ENCODE results near the gene PIGZ.

PIGZ gene

DNA sequence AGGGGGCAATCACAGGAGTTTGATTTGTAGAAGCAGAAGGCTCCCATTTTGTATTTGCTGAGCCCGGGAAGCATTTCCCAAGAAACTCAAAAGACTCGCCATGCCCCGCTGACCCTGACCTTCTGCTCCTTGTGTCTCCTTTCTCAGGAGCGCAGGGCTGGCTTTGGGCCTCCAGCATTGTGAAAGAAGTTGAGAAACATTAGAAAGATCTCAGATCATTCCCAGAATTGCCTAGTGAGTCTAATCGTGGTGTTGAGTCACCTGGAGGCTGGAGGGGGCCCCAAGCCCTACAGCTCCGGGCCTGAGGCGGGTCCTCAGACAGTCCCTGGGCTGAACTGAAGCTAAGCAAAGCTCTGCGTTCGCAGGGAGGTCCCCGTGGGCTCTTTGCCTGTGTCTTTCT, 10.9 kb upstream of the PIGZ start:
- peaks cover 6 to 11% of the 10 kb centered on the region in 2 donors for H3K36me3 Mint-ChIP-seq
- H3K4me1 Mint-ChIP-seq: peaks cover 6 to 8% of the 10 kb centered on the region in 2 donors
- no peak for ATAC-seq (replicated peaks)
- H3K4me3 Mint-ChIP-seq: no peak overlapping the region
- DNase-seq: no peak
- H3K9me3 Mint-ChIP-seq: peaks cover 10 to 12% of the 10 kb centered on the region in 2 donors
- no peak overlapping the region for H3K27ac Mint-ChIP-seq
- peaks cover 9 to 17% of the 10 kb centered on the region in 2 donors for H3K27me3 Mint-ChIP-seq

DNA sequence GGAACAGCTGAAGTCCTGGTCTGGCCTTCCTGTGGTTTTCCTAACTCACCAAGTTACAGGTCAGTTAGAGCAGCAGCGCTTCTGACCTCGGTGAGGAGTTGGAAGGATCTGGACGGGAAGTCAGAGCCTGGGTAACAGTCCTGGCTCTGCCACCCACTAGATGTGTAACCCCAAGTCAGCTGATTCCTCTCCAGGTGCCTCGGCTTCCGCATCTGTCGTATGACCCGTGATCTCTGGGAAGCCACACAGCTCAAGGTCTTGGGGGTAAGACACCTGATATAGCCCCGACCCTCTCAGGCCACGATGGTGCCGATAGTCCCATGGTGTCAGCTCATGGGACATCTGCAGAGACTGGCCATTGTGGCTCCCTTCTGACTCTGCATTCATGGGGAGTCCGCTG, 8.3 kb upstream of the PIGZ start:
- H3K9me3 Mint-ChIP-seq: peaks cover 4% of the 10 kb centered on the region in 2 donors
- ATAC-seq (replicated peaks): no peak

DNA sequence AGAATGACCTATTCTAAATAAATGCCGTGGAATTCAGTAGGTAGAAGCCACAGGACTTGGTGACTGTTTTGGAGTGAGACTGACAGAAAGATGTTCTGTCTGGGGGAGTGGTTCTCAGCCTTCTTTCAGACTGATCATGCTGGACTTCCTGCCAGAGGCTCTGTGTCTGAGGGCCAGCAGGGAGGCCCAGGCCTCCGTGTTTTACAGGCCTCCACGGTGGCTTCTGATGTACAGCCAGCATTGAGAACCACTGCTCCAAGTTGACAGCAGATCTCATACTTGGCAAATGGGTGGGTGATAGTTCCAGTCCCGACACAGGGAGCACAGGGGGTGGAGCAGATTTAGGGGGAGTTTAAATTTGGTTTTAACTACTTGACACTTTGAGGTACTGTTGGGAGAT, 6.7 kb upstream of the PIGZ start:
- ATAC-seq (replicated peaks) (no peak), DNase-seq (no peak)
- Mint-ChIP-seq H3K4me3 (no peak overlapping the region), H3K4me1 (peaks cover 12 to 16% of the 10 kb centered on the region in 2 donors), H3K27ac (no peak overlapping the region), H3K9me3 (no peaks in the 10 kb centered on the region), H3K36me3 (peaks cover 0 to 3% of the 10 kb centered on the region in 2 donors), H3K27me3 (peaks cover 12 to 15% of the 10 kb centered on the region in 2 donors)

More for the DNA sequence above, 8.3 kb upstream of the PIGZ start:
- Mint-ChIP-seq H3K27ac (no peak overlapping the region), H3K4me1 (peaks cover 6 to 8% of the 10 kb centered on the region in 2 donors), H3K36me3 (peaks cover 0 to 4% of the 10 kb centered on the region in 2 donors), H3K4me3 (no peak overlapping the region), H3K27me3 (peaks cover 9 to 10% of the 10 kb centered on the region in 2 donors)
- DNase-seq: no peak

DNA sequence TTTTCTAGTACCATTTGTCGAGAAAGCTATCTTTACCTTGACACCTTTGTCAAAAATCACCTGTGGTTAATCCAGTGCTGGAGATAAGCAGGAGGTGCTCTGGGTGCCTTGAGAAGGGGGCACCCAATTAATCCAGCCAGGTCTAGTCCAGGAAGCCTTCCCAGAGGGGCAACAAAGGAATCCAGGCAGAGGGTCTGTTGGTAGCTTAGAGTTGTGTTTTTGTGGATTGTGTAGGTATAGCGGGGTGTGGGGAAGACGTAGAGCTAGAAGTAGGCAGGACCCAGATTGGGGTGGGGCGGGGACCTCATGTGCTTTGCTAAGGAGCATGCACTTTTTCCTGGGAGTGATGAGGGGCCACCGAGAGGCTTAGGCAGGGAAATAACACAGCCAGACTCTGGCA, 6.0 kb upstream of the PIGZ start:
- Mint-ChIP-seq H3K27me3 (peaks cover 12 to 15% of the 10 kb centered on the region in 2 donors), H3K4me1 (peaks cover 15 to 20% of the 10 kb centered on the region in 2 donors), H3K27ac (no peak overlapping the region), H3K9me3 (no peaks in the 10 kb centered on the region), H3K4me3 (no peak overlapping the region), H3K36me3 (peaks cover 0 to 3% of the 10 kb centered on the region in 2 donors)
- ATAC-seq (replicated peaks) (no peak), DNase-seq (no peak)

DNA sequence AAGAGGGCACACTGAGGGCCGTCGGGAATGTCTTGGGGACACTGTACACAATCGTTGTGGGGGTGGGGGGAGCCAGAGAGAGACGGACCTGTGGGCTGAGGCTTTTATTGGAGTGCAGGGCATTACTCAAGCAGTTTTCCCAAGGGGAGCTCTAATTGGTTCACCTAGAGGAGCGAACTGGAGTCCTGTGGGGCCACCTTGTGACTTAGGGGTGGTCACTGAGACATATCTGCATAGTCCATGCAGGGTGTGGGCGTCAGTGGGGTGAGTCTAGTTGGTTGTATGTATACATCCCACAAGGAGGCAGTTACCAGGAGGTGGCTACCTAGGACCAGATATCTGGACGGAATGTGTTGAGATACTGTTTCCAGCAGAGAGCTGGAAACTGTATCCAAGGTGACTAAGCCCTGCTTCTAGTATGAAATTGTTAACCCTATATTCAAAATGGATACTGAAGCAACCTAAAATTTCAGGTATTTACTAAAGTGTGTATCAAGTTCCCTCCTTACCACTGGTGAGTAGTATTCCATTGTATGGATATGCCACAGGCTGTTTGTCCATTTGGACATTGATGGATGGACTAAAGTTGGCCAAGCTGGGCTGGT, 2.6 kb upstream of the PIGZ start:
- H3K27ac Mint-ChIP-seq: peak overlapping the region; percentile 95
- peaks cover 19 to 23% of the 10 kb centered on the region in 2 donors for H3K4me1 Mint-ChIP-seq
- peaks cover 7 to 10% of the 10 kb centered on the region in 2 donors for H3K27me3 Mint-ChIP-seq
- peaks cover 0 to 5% of the 10 kb centered on the region in 2 donors for H3K9me3 Mint-ChIP-seq
- DNase-seq: no peak
- H3K36me3 Mint-ChIP-seq: peaks cover 15 to 17% of the 10 kb centered on the region in 2 donors
- no peak overlapping the region for H3K4me3 Mint-ChIP-seq
- ATAC-seq (replicated peaks): no peak

DNA sequence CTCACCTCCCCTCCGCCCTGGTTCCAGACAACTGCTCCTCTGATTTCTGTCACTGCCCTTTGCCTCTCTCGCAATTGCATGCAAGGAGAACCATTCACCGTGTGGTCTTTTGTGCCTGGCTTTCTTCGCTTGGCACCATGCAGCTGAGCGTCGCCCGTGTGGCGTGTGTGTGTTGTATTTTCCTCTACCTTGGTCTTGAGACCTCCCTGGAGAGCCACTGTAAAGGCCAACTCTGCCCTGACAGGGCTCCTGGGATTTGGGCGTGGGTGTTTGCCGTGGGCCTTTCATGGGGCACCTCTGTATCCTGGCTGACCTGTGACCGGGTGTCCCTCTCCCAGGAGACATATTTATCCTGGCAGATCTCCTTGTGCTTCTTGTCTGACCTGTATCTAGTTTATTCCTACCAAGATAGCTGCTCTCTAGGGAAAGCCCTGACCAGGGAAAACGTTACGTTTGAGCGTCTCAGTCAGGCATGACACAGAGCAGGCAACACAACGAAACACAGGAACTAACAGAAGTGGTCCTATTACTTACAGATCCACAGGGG, 2.0 kb upstream of the PIGZ start:
- H3K4me3 Mint-ChIP-seq: peak overlapping the region; percentile 72 to 86
- ATAC-seq (replicated peaks) (peak in 1 of 2 donors; percentile 26), DNase-seq (peak; percentile 37)
- peaks cover 21 to 23% of the 10 kb centered on the region in 2 donors for H3K36me3 Mint-ChIP-seq
- peaks cover 21 to 24% of the 10 kb centered on the region in 2 donors for H3K4me1 Mint-ChIP-seq
- H3K9me3 Mint-ChIP-seq: peaks cover 5 to 11% of the 10 kb centered on the region in 2 donors
- H3K27me3 Mint-ChIP-seq: peaks cover 7 to 10% of the 10 kb centered on the region in 2 donors
- H3K27ac Mint-ChIP-seq: peak overlapping the region; percentile 95

DNA sequence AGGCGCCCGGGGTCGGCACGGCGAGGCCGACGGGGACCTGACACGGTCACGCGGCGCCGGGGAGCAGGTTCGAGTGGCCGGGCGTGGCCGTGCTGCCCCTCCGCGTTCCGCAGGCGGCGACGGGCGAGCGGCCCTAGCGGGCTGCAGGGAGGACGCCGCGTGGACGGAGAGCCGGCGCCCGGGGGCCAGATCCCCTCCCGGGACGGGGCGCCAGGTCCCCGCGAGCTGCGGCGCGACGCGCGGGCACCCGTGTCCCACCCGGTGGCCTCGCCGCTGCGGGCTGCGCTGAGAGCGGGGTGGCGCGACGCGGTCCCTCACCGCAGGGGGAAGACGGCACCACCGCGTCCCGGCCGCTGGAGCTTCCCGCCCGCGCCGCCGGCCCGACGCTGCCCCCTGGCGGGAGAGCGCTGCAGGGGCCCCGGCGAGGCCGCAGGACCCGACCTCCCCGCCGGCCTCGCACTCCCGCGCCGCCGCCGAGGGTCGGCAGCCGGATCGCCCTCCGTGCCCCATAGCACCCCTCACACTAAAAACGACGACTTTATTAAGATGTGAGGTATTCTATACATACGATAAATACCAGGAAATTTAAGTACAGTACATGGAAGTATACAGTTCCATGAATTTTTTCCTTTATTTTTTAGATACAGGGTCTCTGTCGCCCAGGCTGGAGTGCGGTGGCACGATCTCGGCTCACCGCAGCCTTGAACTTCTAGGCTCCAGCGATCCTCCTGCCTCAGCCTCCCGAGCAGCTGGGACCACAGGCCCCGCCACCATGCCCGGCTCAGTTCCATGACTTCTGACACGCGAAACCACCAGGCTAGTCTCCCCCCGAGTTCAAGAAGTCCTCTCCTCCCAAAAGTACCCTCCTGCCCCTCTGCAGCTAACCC, 1.3 kb upstream of the PIGZ start:
- H3K9me3 Mint-ChIP-seq: peaks cover 10 to 18% of the 10 kb centered on the region in 2 donors
- H3K27me3 Mint-ChIP-seq: peaks cover 7 to 10% of the 10 kb centered on the region in 2 donors
- H3K4me3 Mint-ChIP-seq: peak overlapping the region; percentile 72 to 86
- ATAC-seq (replicated peaks): peak; percentile 68 to 74
- H3K4me1 Mint-ChIP-seq: peaks cover 26 to 32% of the 10 kb centered on the region in 2 donors
- H3K27ac Mint-ChIP-seq: peak overlapping the region; percentile 95
- H3K36me3 Mint-ChIP-seq: peaks cover 28 to 30% of the 10 kb centered on the region in 2 donors
- peak; percentile 65 for DNase-seq

DNA sequence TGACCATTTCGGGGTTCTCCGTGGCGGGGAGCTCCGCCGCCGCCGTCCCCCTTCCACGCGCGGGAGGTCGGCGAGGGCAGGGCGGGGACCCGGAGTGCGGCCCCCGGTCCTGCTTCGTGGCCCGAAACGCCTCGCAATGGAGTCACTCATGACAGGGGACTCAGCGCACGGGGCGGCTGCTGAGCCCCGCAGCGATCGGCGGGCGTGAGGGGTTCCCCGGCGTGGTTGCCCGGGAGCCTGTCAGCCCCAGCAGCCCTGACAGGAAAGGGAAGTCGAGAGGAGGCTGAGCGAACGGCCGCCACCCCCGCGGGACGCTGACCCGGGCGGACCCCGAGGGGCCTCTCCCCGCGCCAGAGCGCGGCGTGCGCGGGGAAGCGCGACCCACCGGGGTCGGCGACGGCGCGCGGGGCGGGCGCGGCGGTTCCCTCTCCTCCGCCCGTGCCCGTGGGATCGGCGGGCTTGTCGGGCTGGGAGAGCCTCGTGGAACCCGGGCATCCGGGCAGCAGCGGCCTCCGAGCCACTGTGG, 564 bp upstream of the PIGZ start:
- Mint-ChIP-seq H3K27ac (peak overlapping the region; percentile 93), H3K9me3 (peaks cover 10 to 21% of the 10 kb centered on the region in 2 donors), H3K36me3 (peaks cover 33 to 35% of the 10 kb centered on the region in 2 donors), H3K4me3 (peak overlapping the region; percentile 89 to 90), H3K27me3 (peaks cover 7 to 10% of the 10 kb centered on the region in 2 donors), H3K4me1 (peaks cover 28 to 37% of the 10 kb centered on the region in 2 donors)
- DNase-seq (peak; percentile 53), ATAC-seq (replicated peaks) (peak; percentile 57 to 61)

DNA sequence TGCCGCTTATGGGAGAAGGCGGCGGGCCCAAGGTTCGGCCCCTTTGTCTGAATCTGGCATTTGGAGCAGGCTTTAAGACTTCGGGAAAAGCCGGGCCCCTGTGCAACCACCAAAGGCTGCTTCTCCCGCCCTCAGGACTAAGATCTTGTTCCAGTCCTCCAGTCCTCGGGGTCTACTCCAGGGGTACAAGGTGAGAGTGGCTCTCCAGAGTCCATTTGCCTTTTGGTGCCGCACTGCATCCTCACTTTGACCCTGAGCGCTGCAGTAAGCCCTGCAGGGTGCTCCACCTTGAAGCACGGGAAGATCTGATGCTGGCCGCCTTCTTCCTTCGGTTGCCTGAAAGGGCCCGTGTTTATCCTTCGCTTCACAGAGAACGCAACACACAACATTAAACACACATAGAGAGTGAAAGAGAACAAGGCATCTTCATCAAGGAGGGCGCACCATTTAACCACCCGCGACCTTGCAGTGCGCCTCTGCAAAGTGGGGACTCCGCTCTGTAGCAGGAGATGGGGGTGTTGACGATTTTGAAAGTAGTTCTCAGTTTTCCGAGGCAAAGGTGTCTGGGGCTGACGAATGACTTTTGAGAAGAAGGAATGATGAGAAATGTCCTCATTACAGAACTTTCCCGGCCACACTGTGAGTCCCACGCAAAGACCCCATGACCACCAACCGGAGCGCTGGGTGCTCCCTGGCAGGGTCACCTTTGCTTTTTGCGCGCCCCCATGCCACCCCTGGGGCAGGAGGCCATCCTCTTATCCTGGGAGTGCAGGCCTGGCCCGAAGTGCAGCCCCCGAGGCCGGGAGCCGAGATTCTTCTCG, 1.0 kb downstream of the PIGZ start:
- peak overlapping the region; percentile 75 to 79 for H3K4me3 Mint-ChIP-seq
- peaks cover 33 to 46% of the 10 kb centered on the region in 2 donors for H3K4me1 Mint-ChIP-seq
- no peak for DNase-seq
- no peak overlapping the region for H3K27ac Mint-ChIP-seq
- H3K9me3 Mint-ChIP-seq: peaks cover 10 to 21% of the 10 kb centered on the region in 2 donors
- no peak for ATAC-seq (replicated peaks)
- peaks cover 33 to 35% of the 10 kb centered on the region in 2 donors for H3K36me3 Mint-ChIP-seq
- H3K27me3 Mint-ChIP-seq: peaks cover 7 to 10% of the 10 kb centered on the region in 2 donors

DNA sequence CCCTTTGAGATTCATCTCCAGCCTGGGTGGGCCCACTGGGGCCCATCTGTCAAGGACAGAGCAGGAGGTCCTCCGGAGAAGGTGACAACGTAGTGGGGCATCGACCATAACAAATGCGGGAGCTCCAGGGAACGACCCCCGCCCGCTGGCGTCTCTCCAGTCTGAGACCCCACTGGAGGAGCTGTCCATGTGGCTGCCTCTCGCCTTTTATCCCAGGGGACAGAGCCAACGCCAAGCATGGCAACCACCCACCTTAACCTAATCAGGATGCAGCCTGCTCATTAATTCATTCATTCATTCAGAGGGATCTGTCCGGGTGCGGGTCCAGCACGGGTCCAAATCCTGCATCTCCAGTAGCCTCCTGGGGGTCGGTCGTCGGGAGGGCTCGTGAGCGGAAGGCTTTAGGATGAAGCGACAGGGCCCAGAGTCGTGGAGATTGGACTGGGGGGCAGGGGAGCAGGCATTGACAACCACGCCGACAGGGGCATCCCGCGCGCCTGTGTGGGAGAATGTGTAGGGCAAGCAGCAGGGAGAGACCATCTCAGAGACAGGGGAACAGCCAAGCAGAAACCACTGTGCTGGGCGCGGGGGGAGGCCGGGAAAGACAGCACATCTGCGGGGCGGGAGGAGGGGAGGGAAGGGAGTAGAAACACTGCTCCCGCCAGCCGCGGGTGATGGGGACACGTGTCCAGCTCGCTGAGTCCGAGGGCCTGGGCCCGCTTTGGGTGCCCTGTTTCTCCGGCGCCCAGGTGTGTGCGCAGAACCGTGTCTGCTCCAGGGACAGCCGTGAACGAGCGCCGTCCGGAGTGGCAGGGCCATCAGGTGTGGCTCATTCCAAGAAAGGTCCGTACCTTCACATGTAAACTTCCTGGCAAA, 1.9 kb downstream of the PIGZ start:
- H3K36me3 Mint-ChIP-seq: peaks cover 33 to 35% of the 10 kb centered on the region in 2 donors
- H3K27ac Mint-ChIP-seq: no peak overlapping the region
- peaks cover 7 to 10% of the 10 kb centered on the region in 2 donors for H3K27me3 Mint-ChIP-seq
- peaks cover 38 to 54% of the 10 kb centered on the region in 2 donors for H3K4me1 Mint-ChIP-seq
- H3K4me3 Mint-ChIP-seq: no peak overlapping the region
- DNase-seq: no peak
- ATAC-seq (replicated peaks): no peak
- peaks cover 10 to 21% of the 10 kb centered on the region in 2 donors for H3K9me3 Mint-ChIP-seq

DNA sequence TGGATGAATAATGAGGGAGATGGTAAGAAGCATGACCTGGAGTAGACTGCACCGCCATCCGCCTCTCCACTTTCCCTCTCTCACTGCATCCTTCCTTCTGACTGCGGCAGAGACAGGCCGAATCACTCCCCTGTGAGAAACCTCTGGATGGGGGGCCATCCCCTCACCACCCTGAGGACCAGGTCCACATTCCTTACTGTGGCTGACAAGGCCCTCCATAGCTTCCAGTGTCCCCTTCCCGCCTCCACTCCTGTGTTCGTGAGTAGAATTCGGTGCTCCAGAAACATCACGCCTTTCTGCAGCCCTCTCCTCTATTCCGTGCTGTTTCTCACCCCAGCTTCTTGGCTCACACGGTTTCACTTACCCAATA, 2.8 kb downstream of the PIGZ start:
- no peak overlapping the region for H3K27ac Mint-ChIP-seq
- peaks cover 3 to 7% of the 10 kb centered on the region in 2 donors for H3K27me3 Mint-ChIP-seq
- peaks cover 34 to 50% of the 10 kb centered on the region in 2 donors for H3K4me1 Mint-ChIP-seq
- ATAC-seq (replicated peaks) (no peak), DNase-seq (no peak)
- H3K9me3 Mint-ChIP-seq: peaks cover 10 to 21% of the 10 kb centered on the region in 2 donors
- no peak overlapping the region for H3K4me3 Mint-ChIP-seq
- peaks cover 30 to 35% of the 10 kb centered on the region in 2 donors for H3K36me3 Mint-ChIP-seq

DNA sequence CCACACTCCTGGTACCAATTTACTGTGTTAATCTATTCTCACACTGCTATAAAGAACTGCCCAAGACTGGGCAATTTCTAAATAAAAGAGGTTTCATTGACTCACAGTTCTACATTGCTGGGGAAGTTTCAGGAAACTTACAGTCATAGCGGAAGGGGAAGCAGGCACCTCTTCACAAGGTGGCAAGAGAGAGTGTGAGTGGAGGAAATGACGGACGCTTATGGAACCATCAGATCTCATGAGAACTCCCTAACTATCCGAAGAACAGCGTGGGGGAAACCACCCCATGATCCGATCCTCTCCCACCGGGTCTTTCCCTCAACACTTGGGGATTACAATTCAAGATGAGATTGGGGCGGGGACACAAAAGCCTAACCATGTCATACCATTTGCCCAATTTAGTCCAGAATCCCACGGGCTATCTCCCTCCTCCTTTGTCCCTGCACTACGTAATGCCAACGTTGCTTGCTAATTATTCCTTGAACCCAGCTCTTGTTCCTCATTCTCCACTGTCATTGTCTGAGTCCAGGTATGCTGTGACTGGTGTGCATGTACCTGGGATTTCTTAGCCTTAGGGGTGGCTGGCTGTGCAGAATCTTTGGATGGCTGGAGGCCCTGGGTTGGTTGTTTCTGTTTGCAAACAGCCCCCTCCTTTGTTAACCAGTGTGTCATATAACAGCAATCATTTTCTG, 3.4 kb downstream of the PIGZ start:
- Mint-ChIP-seq H3K36me3 (peaks cover 30 to 35% of the 10 kb centered on the region in 2 donors), H3K4me3 (no peak overlapping the region), H3K9me3 (peaks cover 10 to 21% of the 10 kb centered on the region in 2 donors), H3K4me1 (peaks cover 29 to 45% of the 10 kb centered on the region in 2 donors), H3K27me3 (peaks cover 0 to 4% of the 10 kb centered on the region in 2 donors), H3K27ac (peak overlapping the region; percentile 71)
- DNase-seq (no peak), ATAC-seq (replicated peaks) (no peak)
